ENCODE data around the gene CHAD.
"Not testable (repeated sequence)": the region's sequence is repeated elsewhere in the genome, so short reads cannot be mapped to it uniquely, and the experiment has no call there.

Gene CHAD

GRCh38 chr17:50430821-50431618, 37.7 kb downstream of the CHAD start:
- H3K9me3 ChIP-seq (ENCODE audit: control insufficient read depth in 2 of 2, low read length in 2 of 2) = no peaks in the 10 kb centered on the region
- H3K9ac ChIP-seq (ENCODE audit: low read depth in 1 of 2, low read length in 2 of 2) = no peak overlapping the region
- peaks cover 2 to 16% of the 10 kb centered on the region in 2 donors for H3K36me3 ChIP-seq (ENCODE audit: control insufficient read depth in 2 of 2, insufficient read depth in 2 of 2, low read length in 2 of 2)
- H3K27ac ChIP-seq (ENCODE audit: low read depth in 2 of 2, low read length in 2 of 2) = no peak overlapping the region
- H3K4me3 ChIP-seq (ENCODE audit: low read length in 2 of 2) = no peak overlapping the region
- peaks cover 16 to 27% of the 10 kb centered on the region in 2 donors for H3K4me1 ChIP-seq (ENCODE audit: control insufficient read depth in 2 of 2, insufficient read depth in 2 of 2, low read length in 2 of 2)
- H3K27me3 ChIP-seq (ENCODE audit: control insufficient read depth in 2 of 2, insufficient read depth in 2 of 2, low read length in 2 of 2) = no peaks in the 10 kb centered on the region

DNA sequence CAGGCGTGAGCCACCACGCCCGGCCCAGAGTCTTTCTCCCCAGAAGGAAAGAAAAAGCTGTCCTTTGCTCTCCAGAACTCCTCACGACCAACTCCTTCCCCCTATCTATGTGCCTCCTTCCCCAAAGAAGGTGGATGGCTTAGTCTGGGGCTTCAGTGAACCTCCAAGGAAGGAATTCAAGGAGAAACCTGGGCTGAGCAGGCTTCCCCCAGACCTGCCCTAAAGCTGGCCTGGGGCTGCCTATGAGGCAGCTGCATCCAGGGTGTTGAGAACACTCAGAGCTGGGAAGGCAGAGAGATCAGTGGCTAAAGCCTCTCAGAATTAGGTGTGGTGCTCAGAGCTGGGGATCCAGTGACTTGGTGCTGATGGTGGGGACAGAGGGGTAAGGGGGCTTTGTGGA, 38.9 kb downstream of the CHAD start:
- Histone ChIP-seq H3K9me3 (ENCODE audit: control insufficient read depth in 2 of 2, low read length in 2 of 2) (no peaks in the 10 kb centered on the region), H3K4me3 (ENCODE audit: low read length in 2 of 2) (no peak overlapping the region), H3K27ac (ENCODE audit: low read depth in 2 of 2, low read length in 2 of 2) (no peak overlapping the region), H3K27me3 (ENCODE audit: control insufficient read depth in 2 of 2, insufficient read depth in 2 of 2, low read length in 2 of 2) (no peaks in the 10 kb centered on the region), H3K36me3 (ENCODE audit: control insufficient read depth in 2 of 2, insufficient read depth in 2 of 2, low read length in 2 of 2) (peaks cover 2 to 16% of the 10 kb centered on the region in 2 donors), H3K4me1 (ENCODE audit: control insufficient read depth in 2 of 2, insufficient read depth in 2 of 2, low read length in 2 of 2) (peaks cover 25 to 37% of the 10 kb centered on the region in 2 donors), H3K9ac (ENCODE audit: low read depth in 1 of 2, low read length in 2 of 2) (peak overlapping the region in 1 of 2 donors; percentile 41)

DNA sequence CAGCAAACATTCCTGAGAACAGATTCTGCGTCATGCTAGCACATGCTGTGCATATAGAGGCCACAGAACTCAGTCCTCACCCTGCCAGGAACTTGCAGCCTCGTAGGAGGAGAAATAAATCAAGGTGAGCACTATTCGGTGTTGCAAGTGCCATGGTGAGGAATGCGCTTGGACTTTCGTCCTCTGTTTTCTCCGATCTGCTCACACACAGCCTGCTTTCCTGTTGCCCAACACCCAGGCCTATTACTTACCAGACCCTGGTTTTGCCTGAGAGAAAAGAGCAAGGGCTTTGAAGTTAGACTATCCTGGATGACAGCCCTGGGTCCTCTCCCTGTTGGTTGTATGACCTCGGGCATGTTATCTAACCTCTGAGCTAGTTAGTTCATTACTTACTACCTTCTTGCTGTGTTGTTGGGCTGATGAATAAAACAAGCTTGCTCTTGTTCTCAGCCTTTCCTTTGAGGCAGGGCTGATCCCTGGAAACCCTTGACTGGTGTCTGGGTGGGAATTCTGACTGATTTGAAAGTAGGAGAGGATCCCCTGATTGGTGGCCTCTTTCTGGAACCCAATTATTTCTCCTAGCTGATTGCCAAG, 39.8 kb downstream of the CHAD start:
- Histone ChIP-seq H3K27ac (ENCODE audit: low read depth in 2 of 2, low read length in 2 of 2) (no peak overlapping the region), H3K27me3 (ENCODE audit: control insufficient read depth in 2 of 2, insufficient read depth in 2 of 2, low read length in 2 of 2) (no peaks in the 10 kb centered on the region), H3K4me1 (ENCODE audit: control insufficient read depth in 2 of 2, insufficient read depth in 2 of 2, low read length in 2 of 2) (peaks cover 26 to 40% of the 10 kb centered on the region in 2 donors), H3K4me3 (ENCODE audit: low read length in 2 of 2) (peak overlapping the region in 1 of 2 donors; percentile 1), H3K9me3 (ENCODE audit: control insufficient read depth in 2 of 2, low read length in 2 of 2) (no peaks in the 10 kb centered on the region), H3K36me3 (ENCODE audit: control insufficient read depth in 2 of 2, insufficient read depth in 2 of 2, low read length in 2 of 2) (peaks cover 2 to 16% of the 10 kb centered on the region in 2 donors), H3K9ac (ENCODE audit: low read depth in 1 of 2, low read length in 2 of 2) (no peak overlapping the region)

DNA sequence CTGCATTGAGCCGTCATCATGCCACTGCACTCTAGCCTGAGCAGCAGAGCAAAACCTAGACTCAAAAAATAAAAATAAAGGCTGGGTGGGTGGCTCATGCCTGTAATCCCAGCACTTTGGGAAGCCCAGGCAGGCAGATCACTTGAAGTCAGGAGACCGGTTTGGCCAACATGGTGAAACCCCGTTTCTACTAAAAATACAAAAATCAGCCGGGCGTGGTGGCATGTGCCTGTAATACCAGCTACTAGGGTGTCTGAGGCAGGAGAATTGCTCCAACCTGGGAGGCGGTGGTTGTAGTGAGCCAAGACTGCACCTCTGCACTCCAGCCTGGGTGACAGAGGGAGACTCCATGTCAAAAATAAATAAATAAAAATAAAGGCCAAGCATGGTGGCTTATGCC, 40.6 kb downstream of the CHAD start:
- H3K9ac ChIP-seq (ENCODE audit: low read depth in 1 of 2, low read length in 2 of 2) = peak overlapping the region in 1 of 2 donors; percentile 21
- peaks cover 2 to 13% of the 10 kb centered on the region in 2 donors for H3K36me3 ChIP-seq (ENCODE audit: control insufficient read depth in 2 of 2, insufficient read depth in 2 of 2, low read length in 2 of 2)
- not testable (repeated sequence) for H3K9me3 ChIP-seq (ENCODE audit: control insufficient read depth in 2 of 2, low read length in 2 of 2); H3K27me3 ChIP-seq (ENCODE audit: control insufficient read depth in 2 of 2, insufficient read depth in 2 of 2, low read length in 2 of 2); H3K27ac ChIP-seq (ENCODE audit: low read depth in 2 of 2, low read length in 2 of 2)
- peaks cover 26 to 40% of the 10 kb centered on the region in 2 donors for H3K4me1 ChIP-seq (ENCODE audit: control insufficient read depth in 2 of 2, insufficient read depth in 2 of 2, low read length in 2 of 2)
- peak overlapping the region; percentile 33 to 88 for H3K4me3 ChIP-seq (ENCODE audit: low read length in 2 of 2)

DNA sequence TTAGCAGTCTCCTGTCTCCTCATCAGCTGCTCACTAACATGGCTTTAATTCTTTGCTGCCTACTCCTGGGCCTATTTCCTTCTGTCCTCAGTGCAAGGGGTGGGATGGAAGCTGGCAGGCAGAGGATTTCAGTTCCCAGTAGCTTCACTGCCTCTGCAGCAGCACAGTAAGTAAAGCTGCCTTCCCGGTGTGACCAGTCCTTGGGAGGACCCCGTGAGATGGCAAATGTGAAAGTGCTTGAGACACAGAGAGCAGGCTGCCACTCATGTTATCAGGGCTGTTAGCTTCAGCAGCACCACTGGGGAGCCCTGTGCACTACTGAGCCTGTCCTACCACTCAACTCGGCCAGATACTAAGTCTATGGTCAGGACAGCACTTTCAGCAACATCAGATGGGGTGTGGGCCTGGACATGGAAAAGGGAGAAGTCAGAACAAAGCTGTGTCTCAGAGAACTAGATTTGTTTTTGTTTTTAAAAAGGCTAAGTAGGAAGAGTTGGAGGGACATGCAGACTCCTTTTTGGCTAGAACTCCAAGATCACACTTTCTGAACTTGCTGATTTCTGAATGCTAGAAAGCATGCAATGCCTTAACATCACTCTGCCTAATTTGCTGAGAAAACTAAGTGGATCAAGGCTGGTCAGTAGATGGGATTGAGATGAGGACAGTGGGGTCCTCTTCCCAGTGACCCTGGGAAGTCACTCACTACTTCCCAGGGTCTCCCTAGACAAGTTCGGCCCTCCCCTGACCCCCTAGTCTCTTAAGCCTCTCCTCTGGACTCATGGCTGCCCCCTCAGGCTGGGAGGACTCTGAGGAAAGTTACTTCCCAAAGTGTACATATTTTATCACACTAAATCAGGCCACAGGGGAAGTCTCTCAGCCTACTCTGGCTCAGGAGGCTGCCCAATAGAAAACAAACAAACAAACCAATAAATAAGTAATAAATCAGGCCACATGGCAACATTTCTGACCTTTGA, 41.6 kb downstream of the CHAD start:
- H3K27ac ChIP-seq (ENCODE audit: low read depth in 2 of 2, low read length in 2 of 2) = peak overlapping the region; percentile 82
- H3K9me3 ChIP-seq (ENCODE audit: control insufficient read depth in 2 of 2, low read length in 2 of 2) = no peaks in the 10 kb centered on the region
- H3K36me3 ChIP-seq (ENCODE audit: control insufficient read depth in 2 of 2, insufficient read depth in 2 of 2, low read length in 2 of 2) = peaks cover under 1 to 6% of the 10 kb centered on the region in 2 donors
- peaks cover 26 to 40% of the 10 kb centered on the region in 2 donors for H3K4me1 ChIP-seq (ENCODE audit: control insufficient read depth in 2 of 2, insufficient read depth in 2 of 2, low read length in 2 of 2)
- peak overlapping the region; percentile 78 to 90 for H3K9ac ChIP-seq (ENCODE audit: low read depth in 1 of 2, low read length in 2 of 2)
- H3K4me3 ChIP-seq (ENCODE audit: low read length in 2 of 2) = peak overlapping the region; percentile 79 to 88
- no peaks in the 10 kb centered on the region for H3K27me3 ChIP-seq (ENCODE audit: control insufficient read depth in 2 of 2, insufficient read depth in 2 of 2, low read length in 2 of 2)

DNA sequence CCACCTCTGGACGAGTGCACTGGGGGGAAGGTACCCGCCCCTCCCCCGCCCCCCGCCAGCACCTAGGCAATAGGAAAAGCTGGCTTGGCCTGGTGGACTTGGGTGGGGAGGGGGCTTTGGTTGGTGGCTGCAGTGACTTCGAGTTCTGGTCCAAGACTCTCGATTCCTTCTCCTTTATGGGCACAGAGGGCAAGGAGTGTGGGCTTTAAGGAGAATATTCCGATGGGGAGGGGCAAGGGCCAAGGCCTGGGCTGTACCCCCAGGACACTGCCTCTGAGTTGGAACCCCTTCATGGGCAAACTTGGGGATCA, 42.3 kb downstream of the CHAD start:
- peaks cover 30 to 42% of the 10 kb centered on the region in 2 donors for H3K4me1 ChIP-seq (ENCODE audit: control insufficient read depth in 2 of 2, insufficient read depth in 2 of 2, low read length in 2 of 2)

GRCh38 chr17:50425682-50426471, 42.8 kb downstream of the CHAD start, which contains the start of gene ACSF2:
TSS of gene ACSF2 (plus strand) at chr17:50426218. CDS start at chr17:50426262, 44 bp downstream.
- Histone ChIP-seq H3K9me3 (ENCODE audit: control insufficient read depth in 2 of 2, low read length in 2 of 2) (no peaks in the 10 kb centered on the region), H3K27ac (ENCODE audit: low read depth in 2 of 2, low read length in 2 of 2) (peak within 1 kb of the TSS; percentile 82), H3K9ac (ENCODE audit: low read depth in 1 of 2, low read length in 2 of 2) (peak within 1 kb of the TSS; percentile 80 to 90), H3K4me3 (ENCODE audit: low read length in 2 of 2) (peak within 1 kb of the TSS; percentile 79 to 88), H3K36me3 (ENCODE audit: control insufficient read depth in 2 of 2, insufficient read depth in 2 of 2, low read length in 2 of 2) (no peaks in the 10 kb centered on the region), H3K27me3 (ENCODE audit: control insufficient read depth in 2 of 2, insufficient read depth in 2 of 2, low read length in 2 of 2) (no peaks in the 10 kb centered on the region), H3K4me1 (ENCODE audit: control insufficient read depth in 2 of 2, insufficient read depth in 2 of 2, low read length in 2 of 2) (peaks cover 30 to 42% of the 10 kb centered on the region in 2 donors)

More for the DNA sequence above, 42.3 kb downstream of the CHAD start:
- Histone ChIP-seq H3K27me3 (ENCODE audit: control insufficient read depth in 2 of 2, insufficient read depth in 2 of 2, low read length in 2 of 2) (no peaks in the 10 kb centered on the region), H3K9me3 (ENCODE audit: control insufficient read depth in 2 of 2, low read length in 2 of 2) (no peaks in the 10 kb centered on the region), H3K9ac (ENCODE audit: low read depth in 1 of 2, low read length in 2 of 2) (peak overlapping the region; percentile 78 to 90), H3K27ac (ENCODE audit: low read depth in 2 of 2, low read length in 2 of 2) (peak overlapping the region; percentile 82), H3K4me3 (ENCODE audit: low read length in 2 of 2) (peak overlapping the region; percentile 79 to 88), H3K36me3 (ENCODE audit: control insufficient read depth in 2 of 2, insufficient read depth in 2 of 2, low read length in 2 of 2) (peaks cover 0 to 2% of the 10 kb centered on the region in 2 donors)

GRCh38 chr17:50424996-50425681, 43.5 kb downstream of the CHAD start:
- Histone ChIP-seq H3K4me1 (ENCODE audit: control insufficient read depth in 2 of 2, insufficient read depth in 2 of 2, low read length in 2 of 2) (peaks cover 30 to 42% of the 10 kb centered on the region in 2 donors), H3K9ac (ENCODE audit: low read depth in 1 of 2, low read length in 2 of 2) (peak overlapping the region; percentile 80), H3K27me3 (ENCODE audit: control insufficient read depth in 2 of 2, insufficient read depth in 2 of 2, low read length in 2 of 2) (no peaks in the 10 kb centered on the region), H3K36me3 (ENCODE audit: control insufficient read depth in 2 of 2, insufficient read depth in 2 of 2, low read length in 2 of 2) (no peaks in the 10 kb centered on the region), H3K27ac (ENCODE audit: low read depth in 2 of 2, low read length in 2 of 2) (peak overlapping the region; percentile 74 to 82), H3K4me3 (ENCODE audit: low read length in 2 of 2) (peak overlapping the region; percentile 72 to 78), H3K9me3 (ENCODE audit: control insufficient read depth in 2 of 2, low read length in 2 of 2) (no peaks in the 10 kb centered on the region)

Data from mucosa of rectum (tissue), 2 donors.